Activated B cell treated with CpG ODN at 0.5 μM for 24 hours (primary cell): ENCODE data around the gene SLC18A3. TPM values are rescaled to one million over a fixed set of nuclear protein-coding genes. Genes with fewer than 3 reads are reported as not detected.

ENCODE experiments used
- ATAC-seq: fragments of 200-7000 bp; cut with Tn5 transposase; one replicate; pipeline ENCODE4 v1.10.0; 2021; ENCODE audit warnings: low read depth, mild to moderate bottlenecking, moderate library complexity
- CTCF ChIA-PET: fragments of 350-600 bp; sonication (Branson Sonifier 250); formaldehyde crosslinking; loops from one replicate; lab custom pipeline; 2021; ENCODE audit warnings: antibody characterized with exemption; lab: Charles Lee
- POLR2A ChIA-PET: fragments of 350-600 bp; sonication (Branson Sonifier 250); formaldehyde crosslinking; loops from one replicate; lab custom pipeline; 2021; ENCODE audit warnings: antibody characterized with exemption; lab: Charles Lee
- DNase-seq: peaks from one replicate; pipeline ENCODE4 v3.0.0; 2022
- H3K27ac Mint-ChIP-seq: one replicate; pipeline ENCODE4 v1.8.0; 2020; ENCODE audit warnings: mixed read lengths
- H3K27me3 Mint-ChIP-seq: one replicate; pipeline ENCODE4 v1.8.0; 2021; ENCODE audit warnings: mixed read lengths
- H3K36me3 Mint-ChIP-seq: one replicate; pipeline ENCODE4 v1.8.0; 2021; ENCODE audit warnings: low read depth, mixed read lengths
- H3K4me1 Mint-ChIP-seq: one replicate; pipeline ENCODE4 v1.8.0; 2021; ENCODE audit warnings: mixed read lengths
- H3K4me3 Mint-ChIP-seq: one replicate; pipeline ENCODE4 v1.8.0; 2020; ENCODE audit warnings: mild to moderate bottlenecking, mixed read lengths
- H3K9me3 Mint-ChIP-seq: one replicate; pipeline ENCODE4 v1.8.0; 2020; ENCODE audit warnings: mixed read lengths
- CTCF ChIP-seq: fragments of 200-600 bp; IDR thresholded peaks from one replicate; pipeline ENCODE4 v1.8.0; 2022; ENCODE audit warnings: antibody characterized with exemption, mild to moderate bottlenecking
- intact Hi-C: fragments of 100-400 bp; cut with micrococcal nuclease; formaldehyde crosslinking; loops from one replicate; pipeline ENCODE4 v1.15.1; 2024
- total RNA-seq: library from RNA; stranded (reverse); gene quantifications from 2 replicates; pipeline ENCODE4 v1.2.3, GENCODE V29; 2022

SLC18A3 gene
- total RNA-seq, 1 donor from 2014 or later: not detected

- no peak overlapping the region for H3K4me3 Mint-ChIP-seq
- intact Hi-C loops: no loop called here
- no peak for DNase-seq
- ChIA-PET POLR2A (no interaction called here), CTCF (no interaction called here)
- H3K27ac Mint-ChIP-seq: no peak overlapping the region
- H3K4me1 Mint-ChIP-seq: no peaks in the 10 kb centered on the region
- no peak for ATAC-seq
- peaks cover 29% of the 10 kb centered on the region for H3K27me3 Mint-ChIP-seq
- no peaks in the 10 kb centered on the region for H3K36me3 Mint-ChIP-seq
- H3K9me3 Mint-ChIP-seq: no peaks in the 10 kb centered on the region
- TF ChIP-seq CTCF: no peak
Observed at GRCh38 chr10:49643241-49644034, 33.3 kb downstream of the SLC18A3 start.

DNA sequence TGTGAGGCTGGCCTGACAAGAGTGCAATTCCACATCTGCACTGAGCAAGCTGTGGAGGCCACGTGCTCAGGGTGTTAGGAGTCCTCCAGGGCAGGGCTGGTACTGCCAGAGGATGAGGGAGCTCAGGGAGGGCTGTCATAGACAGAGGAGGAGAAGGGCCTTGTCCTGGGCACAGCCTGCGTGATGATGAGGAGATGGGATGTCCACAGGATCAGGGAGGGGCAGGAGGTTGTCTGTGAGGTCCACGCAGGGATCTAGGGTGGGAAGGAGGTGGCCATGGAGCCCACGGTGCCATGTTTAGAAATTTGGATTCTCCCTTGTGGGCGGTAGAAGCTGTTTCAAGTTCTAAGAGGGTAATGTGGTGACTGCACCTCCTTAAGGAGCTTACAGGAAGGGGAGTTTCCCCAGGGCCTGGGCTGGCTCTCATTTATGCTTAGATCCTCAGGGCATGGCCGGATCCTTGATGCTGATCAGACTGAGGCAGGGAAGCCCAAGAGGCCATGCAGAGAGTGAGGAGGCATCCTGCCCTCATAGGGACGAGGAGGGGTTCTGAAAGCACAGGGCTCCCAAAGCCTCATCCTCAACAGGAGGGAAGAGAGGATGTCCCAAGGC, 34.0 kb downstream of the SLC18A3 start:
- TF ChIP-seq CTCF: no peak
- H3K27ac Mint-ChIP-seq: no peak overlapping the region
- ChIA-PET POLR2A (no interaction called here), CTCF (no interaction called here)
- no peak for DNase-seq
- H3K36me3 Mint-ChIP-seq: no peaks in the 10 kb centered on the region
- ATAC-seq: no peak
- H3K4me3 Mint-ChIP-seq: no peak overlapping the region
- peaks cover 29% of the 10 kb centered on the region for H3K27me3 Mint-ChIP-seq
- intact Hi-C loops: no loop called here
- H3K4me1 Mint-ChIP-seq: peaks cover 1% of the 10 kb centered on the region
- no peaks in the 10 kb centered on the region for H3K9me3 Mint-ChIP-seq

DNA sequence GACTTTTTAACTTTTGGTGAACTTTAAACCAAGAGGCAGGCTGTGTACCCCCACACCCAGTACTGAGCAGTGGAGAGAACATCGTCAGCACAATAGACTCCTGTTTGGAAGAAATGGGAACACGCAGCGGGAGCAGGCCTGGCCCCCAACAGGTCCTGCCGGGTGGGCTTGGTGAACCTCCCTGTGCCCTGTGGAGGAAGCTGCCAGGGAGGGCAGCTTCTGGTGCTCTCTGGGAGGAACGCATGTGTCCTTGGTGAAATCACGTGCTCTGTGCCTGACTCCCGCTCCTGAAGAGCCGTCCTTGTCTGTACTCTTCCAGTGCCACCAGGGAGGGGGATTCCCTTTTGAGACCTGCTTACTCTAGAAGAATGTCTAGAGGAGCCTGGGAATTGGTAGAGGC, 35.3 kb downstream of the SLC18A3 start:
- no peak overlapping the region for H3K27ac Mint-ChIP-seq
- H3K4me3 Mint-ChIP-seq: no peak overlapping the region
- ChIA-PET CTCF (no interaction called here), POLR2A (no interaction called here)
- no peaks in the 10 kb centered on the region for H3K9me3 Mint-ChIP-seq
- ATAC-seq (no peak), DNase-seq (no peak)
- H3K36me3 Mint-ChIP-seq: no peaks in the 10 kb centered on the region
- peaks cover 34% of the 10 kb centered on the region for H3K27me3 Mint-ChIP-seq
- TF ChIP-seq CTCF: no peak
- intact Hi-C loops: no loop called here
- peaks cover 8% of the 10 kb centered on the region for H3K4me1 Mint-ChIP-seq

DNA sequence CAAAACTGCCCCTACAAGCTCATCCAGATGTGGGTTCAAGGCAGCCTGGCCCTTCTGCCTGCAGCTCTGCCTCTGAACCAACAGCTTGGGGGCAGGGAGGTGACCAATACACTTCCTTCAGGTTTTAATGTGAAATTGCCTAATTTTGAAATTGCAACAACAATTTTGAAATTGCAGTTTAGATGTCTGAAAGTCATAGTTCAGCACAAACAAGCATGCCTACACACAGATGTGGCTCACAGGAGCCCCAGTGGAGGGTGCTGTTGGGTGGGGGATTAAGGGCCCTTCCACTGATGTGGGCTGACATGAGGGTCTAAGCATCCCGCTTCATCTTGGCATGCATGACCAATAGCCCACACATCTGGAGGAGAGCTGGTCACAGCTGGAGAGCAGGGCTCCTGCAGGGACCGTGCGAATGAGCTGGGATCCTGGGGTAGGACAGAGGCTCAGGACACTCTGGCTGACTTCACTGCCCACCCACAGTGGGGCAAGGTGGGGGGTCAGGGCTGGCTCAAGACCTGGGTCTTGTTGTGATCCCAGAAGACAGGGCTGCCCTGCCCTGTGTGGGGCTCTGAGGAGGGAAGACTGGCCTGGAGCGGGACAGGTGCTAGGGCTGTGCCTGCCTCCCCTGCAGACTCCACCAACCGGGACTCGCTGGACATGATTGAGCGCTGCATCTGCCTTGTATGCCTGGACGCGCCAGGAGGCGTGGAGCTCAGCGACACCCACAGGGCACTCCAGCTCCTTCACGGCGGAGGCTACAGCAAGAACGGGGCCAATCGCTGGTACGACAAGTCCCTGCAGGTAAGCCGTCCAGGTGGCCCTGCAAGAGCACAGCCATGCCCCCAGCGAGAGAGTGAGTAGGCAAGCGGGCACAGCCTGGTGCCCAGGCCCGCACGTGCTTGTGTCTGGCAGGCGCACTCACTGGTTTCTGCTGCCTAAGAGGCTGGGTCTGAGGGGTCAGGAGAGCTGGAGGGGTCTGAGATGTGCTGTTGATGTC, 36.1 kb downstream of the SLC18A3 start:
- Mint-ChIP-seq H3K9me3 (no peaks in the 10 kb centered on the region), H3K27ac (no peak overlapping the region), H3K4me1 (peaks cover 8% of the 10 kb centered on the region), H3K36me3 (no peaks in the 10 kb centered on the region), H3K27me3 (peaks cover 34% of the 10 kb centered on the region), H3K4me3 (no peak overlapping the region)
- POLR2A ChIA-PET: no interaction called here
- intact Hi-C loops: no loop called here
- CTCF ChIA-PET: no interaction called here
- no peak for TF ChIP-seq CTCF
- no peak for DNase-seq
- ATAC-seq: no peak
